Muscle of leg (tissue), 16 donors: ENCODE data around the gene CMIP. TPM values are rescaled to one million over a fixed set of nuclear protein-coding genes. Genes with fewer than 3 reads are reported as not detected.

Experiments used
- DNase-seq: peaks from one replicate; pipeline ENCODE4 v3.0.0; 2013
- H3K27ac ChIP-seq: one replicate; pipeline ENCODE4 v1.5.1; 2013; ENCODE audit warnings: mild to moderate bottlenecking, low read length, control low read depth
- H3K27me3 ChIP-seq: one replicate; pipeline ENCODE4 v1.6.1; 2013; ENCODE audit warnings: low read length; ENCODE audit not compliant: control insufficient read depth, insufficient read depth
- H3K36me3 ChIP-seq: one replicate; pipeline ENCODE4 v1.6.1; 2013; ENCODE audit warnings: low read length; ENCODE audit not compliant: control insufficient read depth, insufficient read depth
- H3K4me1 ChIP-seq: one replicate; pipeline ENCODE4 v1.6.1; 2013; ENCODE audit warnings: low read length; ENCODE audit not compliant: control insufficient read depth, insufficient read depth
- H3K4me3 ChIP-seq: one replicate; pipeline ENCODE4 v1.5.1; 2013; ENCODE audit warnings: low read length, control low read depth
- H3K9me3 ChIP-seq: replicated peaks from 2 replicates; pipeline ENCODE4 v1.6.1; 2013; ENCODE audit warnings: low read depth, low read length; ENCODE audit not compliant: control insufficient read depth
- WGBS: methylation state at CpG from one replicate; pipeline ENCODE4 v1.1.5; 2013; ENCODE audit warnings: missing lambda C conversion rate; ENCODE audit not compliant: insufficient coverage; 5-methylcytosine and 5-hydroxymethylcytosine counted together
- long read RNA-seq, 11 donors: transcript quantifications; one replicate each; lab custom pipeline, GENCODE V29; 2026
- polyA plus RNA-seq, 8 donors: library from polyadenylated mRNA; unstranded; fragments of 120-200 nt; gene quantifications; one replicate each; pipeline versions ENCODE4 v1.2.1 to v1.2.3, GENCODE V29; 2013; ENCODE audit warnings: inconsistent platforms in 1 of 8, low replicate concordance in 1 of 8; ENCODE audit not compliant: insufficient read length in 8 of 8, insufficient read depth in 1 of 8
- total RNA-seq: library from RNA; stranded (reverse); fragments of 120-200 nt; gene quantifications from one replicate; pipeline ENCODE4 v1.2.4, GENCODE V29; 2013

The CMIP gene
- total RNA-seq, result 5.5 TPM
- 10 to 100 TPM; 14.6 to 24.3 (median 19.1) TPM for polyA plus RNA-seq
- long read RNA-seq, donor 1, result 0 reads
- long read RNA-seq, donor 2, result 0 reads
- long read RNA-seq, donor 3, full-length matches to known transcripts, result 2 of 2 reads
- long read RNA-seq, donor 3, partial matches to known transcripts, result 0 of 2 reads
- long read RNA-seq, donor 3, other reads (novel, unspliced or antisense), result 0 of 2 reads
- long read RNA-seq, donor 4, full-length matches to known transcripts, result 1 of 1 reads
- long read RNA-seq, donor 4, partial matches to known transcripts, result 0 of 1 reads
- long read RNA-seq, donor 4, other reads (novel, unspliced or antisense), result 0 of 1 reads
- long read RNA-seq, donor 5, full-length matches to known transcripts, result 2 of 2 reads
- long read RNA-seq, donor 5, partial matches to known transcripts, result 0 of 2 reads
- long read RNA-seq, donor 5, other reads (novel, unspliced or antisense), result 0 of 2 reads
- long read RNA-seq, donor 6, full-length matches to known transcripts, result 2 of 2 reads
- long read RNA-seq, donor 6, partial matches to known transcripts, result 0 of 2 reads
- long read RNA-seq, donor 6, other reads (novel, unspliced or antisense), result 0 of 2 reads
- long read RNA-seq, donor 7, full-length matches to known transcripts, result 2 of 2 reads
- long read RNA-seq, donor 7, partial matches to known transcripts, result 0 of 2 reads
- long read RNA-seq, donor 7, other reads (novel, unspliced or antisense), result 0 of 2 reads
- long read RNA-seq, donor 8, partial matches to known transcripts, result 0 of 1 reads
- long read RNA-seq, donor 8, other reads (novel, unspliced or antisense), result 0 of 1 reads
- long read RNA-seq, donor 9, result 0 reads
- long read RNA-seq, donor 10, partial matches to known transcripts, result 0 of 1 reads
- long read RNA-seq, donor 10, other reads (novel, unspliced or antisense), result 0 of 1 reads
- long read RNA-seq, donor 11, result 0 reads

DNA sequence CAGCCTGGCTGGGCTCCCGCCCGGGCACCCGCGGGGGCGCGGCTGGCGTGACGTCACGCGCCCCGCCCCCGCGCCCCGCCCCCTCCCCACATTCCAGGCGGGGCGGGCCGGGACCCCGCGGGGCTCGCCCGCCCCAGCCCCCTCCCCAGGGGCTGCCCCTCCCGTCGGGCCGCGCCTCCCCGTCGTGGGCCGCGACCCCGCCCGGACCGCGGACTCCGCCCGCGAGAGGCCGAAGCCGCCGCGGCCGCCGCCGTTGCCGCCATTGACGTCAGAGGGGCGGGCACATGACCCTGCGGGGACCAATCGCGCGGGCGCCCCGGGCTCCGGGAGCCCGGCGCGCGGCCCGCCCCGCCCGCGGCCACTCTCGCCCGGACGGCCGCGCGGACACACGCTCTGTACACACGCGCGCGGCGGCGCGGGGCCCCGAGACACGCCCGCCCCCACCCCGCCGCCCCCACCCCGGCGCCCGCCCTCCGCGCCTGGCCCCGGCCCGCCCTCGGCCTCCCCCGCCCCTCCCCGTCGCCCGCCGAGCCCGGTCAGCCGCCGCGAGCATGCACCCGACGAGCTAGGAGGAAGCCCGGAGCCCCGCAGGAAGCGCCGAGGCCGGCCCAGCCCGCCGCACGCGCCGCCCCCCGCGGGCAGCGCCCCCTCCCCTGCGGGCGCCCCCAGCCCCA, at the start of gene CMIP:
Gene CMIP, plus strand, starts transcription at position 361 of the 674 bp plus-strand sequence.
- Histone ChIP-seq H3K4me3 (peak within 1 kb of the TSS; percentile 67), H3K9me3 (no peaks in the 10 kb centered on the region), H3K36me3 (no peaks in the 10 kb centered on the region), H3K4me1 (peaks cover 40% of the 10 kb centered on the region), H3K27ac (peak within 1 kb of the TSS; percentile 78), H3K27me3 (peaks cover 11% of the 10 kb centered on the region)
- under 1% methylated on average over 47 of the region's 114 CpGs for WGBS
- DNase-seq, result peak; percentile 92

DNA sequence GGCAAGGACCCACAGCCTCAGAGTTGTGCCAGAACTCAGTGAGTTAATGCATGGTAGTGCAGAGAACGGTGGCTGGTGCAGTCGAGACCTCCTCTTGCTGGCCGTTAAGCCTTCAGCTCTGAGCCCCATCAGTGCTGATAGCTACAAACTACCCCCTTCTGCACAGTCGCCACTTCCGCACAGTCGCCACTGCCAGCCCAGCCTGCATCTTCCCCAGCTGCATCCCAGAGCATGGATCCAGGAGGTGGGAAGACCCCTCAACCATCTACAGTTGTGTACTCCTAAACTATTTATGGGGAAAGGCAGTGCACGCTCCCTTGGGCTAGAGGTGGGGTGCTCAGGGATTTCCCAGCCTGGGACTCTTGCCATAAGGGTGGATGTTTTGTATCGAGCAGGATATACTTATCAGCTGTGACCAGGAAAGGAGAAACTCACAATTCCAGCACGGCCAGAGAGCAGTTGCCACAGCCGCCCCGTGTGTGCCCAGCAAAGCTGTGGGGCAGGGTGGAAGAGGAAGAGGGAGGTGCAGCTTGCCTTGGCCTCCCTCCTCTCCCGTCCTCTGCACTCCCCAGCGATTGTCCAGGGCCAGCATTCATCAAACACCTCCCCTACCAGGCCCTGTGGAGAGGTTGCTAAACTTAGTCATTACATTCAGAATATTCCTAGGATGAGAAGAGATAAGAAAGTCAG, 49.5 kb upstream of the CMIP start:
- H3K27me3 ChIP-seq, result no peaks in the 10 kb centered on the region
- peak overlapping the region; percentile 20 for H3K27ac ChIP-seq
- H3K36me3 ChIP-seq, result peaks cover 4% of the 10 kb centered on the region
- H3K4me1 ChIP-seq, result peaks cover 3% of the 10 kb centered on the region
- DNase-seq, result no peak
- 58% methylated on average over 7 of the region's 13 CpGs for WGBS
- peaks cover 6% of the 10 kb centered on the region for H3K9me3 ChIP-seq
- no peak overlapping the region for H3K4me3 ChIP-seq

DNA sequence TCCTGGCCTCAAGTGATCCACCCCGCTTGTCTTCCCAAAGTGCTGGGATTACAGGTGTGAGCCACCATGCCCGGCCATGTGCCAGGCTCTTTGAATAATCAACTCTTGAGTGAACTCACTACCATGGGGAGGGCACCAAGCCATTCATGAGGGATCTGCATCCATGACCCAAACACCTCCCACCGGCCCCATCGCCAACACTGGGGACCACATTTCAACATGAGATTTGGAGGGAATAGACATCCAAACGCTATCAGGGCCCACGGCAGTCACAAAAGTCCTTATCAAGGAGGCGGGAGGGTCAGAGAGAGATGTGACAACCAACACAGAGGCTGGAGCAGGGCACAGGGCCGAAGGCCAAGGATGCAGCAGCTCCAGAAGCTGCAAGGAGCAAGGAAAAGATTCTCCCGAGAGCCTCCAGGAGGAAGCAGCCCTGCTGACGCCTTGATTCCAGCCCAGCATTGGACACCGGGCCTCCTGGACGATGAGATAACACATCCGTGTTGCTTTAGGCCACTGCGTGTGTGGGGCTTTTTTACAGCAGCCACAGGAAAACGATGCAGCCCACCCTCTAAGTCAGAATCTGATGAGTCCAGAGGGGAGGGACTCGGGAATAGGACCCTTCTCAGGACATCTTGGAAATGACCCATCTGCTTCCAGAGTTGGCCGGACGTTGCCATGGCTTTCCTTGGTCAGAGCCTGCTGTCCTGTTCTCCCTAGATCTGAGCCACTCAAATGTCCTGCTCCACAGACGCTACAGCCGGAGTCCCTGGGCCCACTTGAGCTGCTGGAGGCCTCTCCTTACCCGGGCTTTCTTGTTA, 47.3 kb upstream of the CMIP start:
- DNase-seq, result no peak
- Histone ChIP-seq H3K27ac (no peak overlapping the region), H3K36me3 (no peaks in the 10 kb centered on the region), H3K9me3 (peaks cover 6% of the 10 kb centered on the region), H3K4me3 (no peak overlapping the region), H3K27me3 (no peaks in the 10 kb centered on the region), H3K4me1 (peaks cover 3% of the 10 kb centered on the region)
- WGBS, result 73% methylated on average over 18 of the region's 21 CpGs

DNA sequence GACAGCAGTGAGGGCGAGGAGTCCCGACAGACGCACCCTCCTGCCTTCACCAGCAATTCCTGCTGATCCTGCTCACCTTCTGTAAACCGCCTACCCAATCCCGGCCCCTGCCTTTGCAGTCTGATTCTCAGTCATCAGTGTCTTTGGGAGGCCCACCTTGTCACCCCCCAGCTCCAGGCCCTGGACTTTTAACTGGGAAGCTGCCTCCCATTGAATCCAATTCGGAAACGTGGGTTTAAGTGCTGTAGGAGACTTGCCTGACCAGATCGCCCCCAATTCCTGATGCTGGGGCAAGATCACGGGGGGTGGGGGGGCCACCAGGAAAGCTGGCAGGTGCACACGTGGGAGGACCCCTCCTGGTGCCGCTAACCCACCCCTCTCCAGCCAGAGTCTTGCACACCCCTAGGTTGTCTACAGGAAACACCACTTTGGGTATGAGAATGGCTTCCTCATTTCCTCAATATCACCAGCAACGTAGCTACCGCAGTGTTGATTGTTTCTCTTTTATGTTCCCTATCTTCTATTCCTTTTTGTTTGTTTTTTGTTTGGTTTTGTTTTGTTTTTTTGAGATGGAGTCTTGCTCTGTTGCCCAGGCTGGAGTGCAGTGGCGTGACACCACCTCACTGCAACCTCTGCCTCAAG, 46.6 kb upstream of the CMIP start:
- peaks cover 6% of the 10 kb centered on the region for H3K9me3 ChIP-seq
- DNase-seq, result no peak
- H3K27ac ChIP-seq, result no peak overlapping the region
- no peaks in the 10 kb centered on the region for H3K27me3 ChIP-seq
- peaks cover 3% of the 10 kb centered on the region for H3K4me1 ChIP-seq
- 97% methylated on average over 5 of the region's 14 CpGs for WGBS
- H3K36me3 ChIP-seq, result no peaks in the 10 kb centered on the region
- H3K4me3 ChIP-seq, result no peak overlapping the region

DNA sequence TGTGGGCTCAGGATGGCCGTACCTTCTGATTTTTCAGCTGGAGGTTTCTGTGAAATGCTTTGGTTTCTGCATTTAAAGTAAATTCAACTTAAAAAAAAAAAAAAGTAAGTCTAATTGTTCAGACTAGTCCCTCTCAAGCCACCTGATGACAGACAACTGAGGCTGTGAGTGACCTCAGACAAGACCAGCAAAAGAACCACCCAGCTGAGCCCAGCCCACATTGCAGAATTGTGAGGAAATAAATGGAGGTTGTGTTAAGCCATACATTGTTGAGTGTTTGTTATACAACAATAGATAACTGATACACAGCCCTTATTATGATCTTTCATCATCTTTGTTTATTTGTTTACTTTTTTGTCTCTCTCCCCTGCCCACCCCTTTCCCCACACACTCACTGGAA, 44.7 kb upstream of the CMIP start:
- H3K27me3 ChIP-seq, result no peaks in the 10 kb centered on the region
- H3K36me3 ChIP-seq, result no peaks in the 10 kb centered on the region
- DNase-seq, result no peak
- H3K4me1 ChIP-seq, result peaks cover 12% of the 10 kb centered on the region
- WGBS, result no CpG with 5 or more reads among the region's 1 CpG
- H3K9me3 ChIP-seq, result peaks cover 6% of the 10 kb centered on the region
- no peak overlapping the region for H3K27ac ChIP-seq
- H3K4me3 ChIP-seq, result no peak overlapping the region

DNA sequence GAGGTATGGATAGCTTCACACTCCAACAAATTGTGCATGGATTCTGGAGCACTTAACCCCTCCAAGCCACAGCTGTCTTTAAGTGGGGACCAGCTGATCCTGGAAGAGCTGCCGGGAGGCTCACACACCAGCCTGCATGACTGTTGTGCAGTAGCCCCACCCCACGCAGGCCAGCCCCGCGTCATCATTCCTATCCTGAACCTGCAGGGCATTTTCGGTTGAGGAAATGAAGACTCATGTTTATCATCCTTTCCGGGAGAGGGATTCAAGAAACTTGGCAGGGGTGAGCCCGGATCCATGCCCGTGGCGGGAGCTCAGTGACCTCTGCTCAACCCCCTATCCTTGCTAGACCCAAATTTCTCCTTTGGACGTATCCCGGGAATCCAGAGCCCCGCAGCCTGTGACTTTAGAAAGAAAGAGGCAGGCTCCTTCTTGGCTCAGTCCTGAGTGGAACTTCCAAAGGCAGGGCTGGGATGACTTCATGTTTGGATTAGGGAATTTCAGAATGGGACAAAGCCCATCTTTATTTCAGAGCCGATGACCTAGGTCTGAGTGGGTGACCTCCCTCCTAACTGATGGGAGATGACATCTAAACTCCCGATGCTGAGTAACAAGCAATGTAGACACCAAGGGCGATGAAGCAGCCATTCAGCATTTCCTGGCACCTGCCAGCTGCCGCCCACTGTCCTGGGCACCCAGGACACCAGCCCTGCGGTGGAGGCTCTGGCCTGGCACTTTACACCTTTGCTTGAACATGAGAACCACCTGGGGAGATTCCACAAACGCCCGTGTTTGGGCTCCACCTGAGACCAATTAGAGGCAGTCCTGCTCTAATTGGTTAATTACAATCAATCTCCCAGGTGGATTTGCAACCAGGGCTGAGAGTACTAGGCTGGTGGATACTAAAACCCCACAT, 43.3 kb upstream of the CMIP start:
- H3K27ac ChIP-seq, result no peak overlapping the region

DNA sequence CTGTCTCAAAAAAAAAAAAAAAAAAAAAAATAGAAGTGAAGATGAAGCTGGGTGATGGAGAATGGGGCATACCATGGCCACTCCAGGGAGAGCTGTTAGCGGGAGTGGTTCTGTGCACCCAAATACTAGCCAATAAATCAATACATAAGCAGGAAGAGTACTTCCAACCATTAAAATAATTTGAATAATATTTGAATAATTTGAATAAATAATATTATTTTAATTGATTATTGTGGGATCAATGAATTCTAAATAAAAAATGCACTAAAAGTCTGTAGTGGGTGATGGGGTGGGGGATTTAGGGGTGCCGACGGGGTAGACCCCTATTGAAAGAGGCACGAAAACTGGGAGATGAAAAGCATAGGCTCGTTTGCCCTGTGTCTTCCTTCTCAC, 41.4 kb upstream of the CMIP start:
- Histone ChIP-seq H3K4me1 (peaks cover 9% of the 10 kb centered on the region), H3K27me3 (no peaks in the 10 kb centered on the region), H3K9me3 (peaks cover 6% of the 10 kb centered on the region), H3K4me3 (no peak overlapping the region), H3K27ac (no peak overlapping the region), H3K36me3 (no peaks in the 10 kb centered on the region)
- 0% methylated on average over 2 of the region's 5 CpGs for WGBS
- no peak for DNase-seq

More for the DNA sequence above, 43.3 kb upstream of the CMIP start:
- peaks cover 9% of the 10 kb centered on the region for H3K4me1 ChIP-seq
- no peaks in the 10 kb centered on the region for H3K27me3 ChIP-seq
- no peak overlapping the region for H3K4me3 ChIP-seq
- H3K9me3 ChIP-seq, result peaks cover 6% of the 10 kb centered on the region
- no peaks in the 10 kb centered on the region for H3K36me3 ChIP-seq
- no peak for DNase-seq
- WGBS, result 55% methylated on average over 11 of the region's 19 CpGs
